Suprapubic skin (tissue), 4 donors: ENCODE measurements around the gene PRAME. TPM values are rescaled to one million over a fixed set of nuclear protein-coding genes. Genes with fewer than 3 reads are reported as not detected.

Experiments
- DNase-seq, 2 donors: peaks; one replicate each; pipeline ENCODE4 v3.0.0-alpha.2; 2019; ENCODE audit warnings: low spot score in 2 of 2
- H3K27ac ChIP-seq: fragments of 200-600 bp; sonication (generic); one replicate; pipeline ENCODE4 v1.5.1; 2019
- H3K27me3 ChIP-seq: fragments of 200-600 bp; sonication (generic); one replicate; pipeline ENCODE4 v1.5.1; 2019
- H3K36me3 ChIP-seq: fragments of 200-600 bp; sonication (generic); one replicate; pipeline ENCODE4 v1.5.1; 2019
- H3K4me1 ChIP-seq: fragments of 200-600 bp; sonication (generic); one replicate; pipeline ENCODE4 v1.5.1; 2019
- H3K4me3 ChIP-seq: fragments of 200-600 bp; sonication (generic); one replicate; pipeline ENCODE4 v1.5.1; 2019; ENCODE audit warnings: mild to moderate bottlenecking
- H3K9me3 ChIP-seq: fragments of 200-600 bp; sonication (generic); one replicate; pipeline ENCODE4 v1.5.1; 2019
- CTCF ChIP-seq, 2 donors: fragments of 200-600 bp in 1 of 2; fragments of 450-650 bp in 1 of 2; sonication (generic) in 1 of 2; IDR thresholded peaks; one replicate each; pipeline ENCODE4 v1.5.1; 2016 to 2019; ENCODE audit warnings: antibody characterized with exemption in 2 of 2, mild to moderate bottlenecking in 1 of 2, moderate library complexity in 1 of 2
- EP300 ChIP-seq: sonication (generic); formaldehyde crosslinking; IDR thresholded peaks from one replicate; pipeline ENCODE4 v1.6.1; 2017; ENCODE audit warnings: antibody characterized with exemption
- POLR2A ChIP-seq, 2 donors: fragments of 450-650 bp; IDR thresholded peaks; one replicate each; pipeline ENCODE4 v1.6.1; 2017; ENCODE audit warnings: antibody characterized with exemption in 2 of 2, mild to moderate bottlenecking in 2 of 2, moderate library complexity in 2 of 2
- POLR2AphosphoS5 ChIP-seq, 3 donors: sonication (generic); formaldehyde crosslinking; IDR thresholded peaks; one replicate each; pipeline ENCODE4 v1.6.1; 2017; ENCODE audit warnings: antibody characterized with exemption in 3 of 3
- WGBS: methylation state at CpG from one replicate; pipeline ENCODE4 v1.1.5; 2018; 5-methylcytosine and 5-hydroxymethylcytosine counted together
- total RNA-seq, 4 donors: library from RNA; depleted of rRNA; stranded (reverse); fragments of >200 nt; gene quantifications; one replicate each; pipeline ENCODE4 v1.1.0, GENCODE V29; 2016

The PRAME gene
- total RNA-seq, 4 donors from 2014 or later, result not detected

- DNase-seq, result no peak
- no peaks in the 10 kb centered on the region for H3K36me3 ChIP-seq
- 92% methylated on average over 33 of the region's 38 CpGs for WGBS
- H3K9me3 ChIP-seq, result no peaks in the 10 kb centered on the region
- H3K4me1 ChIP-seq, result no peaks in the 10 kb centered on the region
- no peak for TF ChIP-seq EP300
- no peak for TF ChIP-seq CTCF (IDR thresholded peaks at IDR 0.05)
- TF ChIP-seq POLR2AphosphoS5 (IDR thresholded peaks at IDR 0.05), result no peak
- TF ChIP-seq POLR2A (IDR thresholded peaks at IDR 0.05), result no peak
- no peak overlapping the region for H3K27ac ChIP-seq
- H3K27me3 ChIP-seq, result peaks cover 5% of the 10 kb centered on the region
- H3K4me3 ChIP-seq, result no peak overlapping the region
These were observed 1.8 kb downstream of the PRAME start for GRCh38 chr22:22556995-22557925.

GRCh38 chr22:22556578-22556977 is 2.5 kb downstream of the PRAME start:
- DNase-seq, result no peak
- peaks cover 5% of the 10 kb centered on the region for H3K27me3 ChIP-seq
- no peaks in the 10 kb centered on the region for H3K9me3 ChIP-seq
- no peaks in the 10 kb centered on the region for H3K36me3 ChIP-seq
- H3K4me1 ChIP-seq, result no peaks in the 10 kb centered on the region
- no peak overlapping the region for H3K27ac ChIP-seq
- TF ChIP-seq POLR2A (IDR thresholded peaks at IDR 0.05) (no peak), CTCF (IDR thresholded peaks at IDR 0.05) (no peak), POLR2AphosphoS5 (IDR thresholded peaks at IDR 0.05) (no peak), EP300 (no peak)
- WGBS, result 87% methylated on average over 12 of the region's 14 CpGs
- H3K4me3 ChIP-seq, result no peak overlapping the region

- no peak overlapping the region for H3K4me3 ChIP-seq
- no peak overlapping the region for H3K27ac ChIP-seq
- no peaks in the 10 kb centered on the region for H3K4me1 ChIP-seq
- H3K27me3 ChIP-seq, result peaks cover 8% of the 10 kb centered on the region
- 92% methylated on average over 9 of the region's 9 CpGs for WGBS
- H3K36me3 ChIP-seq, result no peaks in the 10 kb centered on the region
- TF ChIP-seq EP300 (no peak), POLR2AphosphoS5 (IDR thresholded peaks at IDR 0.05) (no peak), POLR2A (IDR thresholded peaks at IDR 0.05) (no peak)
- H3K9me3 ChIP-seq, result no peaks in the 10 kb centered on the region
- no peak for DNase-seq
These were observed 3.5 kb downstream of the PRAME start for GRCh38 chr22:22555596-22555995.

GRCh38 chr22:22554587-22555284 is 4.3 kb downstream of the PRAME start:
- H3K36me3 ChIP-seq, result no peaks in the 10 kb centered on the region
- TF ChIP-seq POLR2AphosphoS5 (IDR thresholded peaks at IDR 0.05), result no peak
- TF ChIP-seq POLR2A (IDR thresholded peaks at IDR 0.05), result no peak
- TF ChIP-seq EP300, result no peak
- no peak for TF ChIP-seq CTCF (IDR thresholded peaks at IDR 0.05)
- no peak for DNase-seq
- no peaks in the 10 kb centered on the region for H3K9me3 ChIP-seq
- H3K4me1 ChIP-seq, result no peaks in the 10 kb centered on the region
- H3K27ac ChIP-seq, result no peak overlapping the region
- WGBS, result 81% methylated on average over 4 of the region's 4 CpGs
- H3K27me3 ChIP-seq, result peaks cover 9% of the 10 kb centered on the region
- H3K4me3 ChIP-seq, result no peak overlapping the region

- TF ChIP-seq EP300 (no peak), CTCF (IDR thresholded peaks at IDR 0.05) (no peak), POLR2A (IDR thresholded peaks at IDR 0.05) (no peak), POLR2AphosphoS5 (IDR thresholded peaks at IDR 0.05) (no peak)
- no peak overlapping the region for H3K27ac ChIP-seq
- no peaks in the 10 kb centered on the region for H3K36me3 ChIP-seq
- WGBS, result 64% methylated on average over 8 of the region's 8 CpGs
- no peaks in the 10 kb centered on the region for H3K9me3 ChIP-seq
- H3K4me3 ChIP-seq, result no peak overlapping the region
- no peaks in the 10 kb centered on the region for H3K4me1 ChIP-seq
- peaks cover 6% of the 10 kb centered on the region for H3K27me3 ChIP-seq
- DNase-seq, result no peak
These were observed 5.1 kb downstream of the PRAME start for GRCh38 chr22:22553735-22554586.
